Activated CD8-positive, alpha-beta memory T cell treated with anti-CD3 and anti-CD28 coated beads, Interleukin-2, amount 50 U/mL, for 24 hours (primary cell): Measurements from ENCODE around the gene DGCR2.
"Not testable (repeated sequence)": the region's sequence is repeated elsewhere in the genome, so short reads cannot be mapped to it uniquely, and the experiment has no call there.

ENCODE experiments used
- DNase-seq: peaks from one replicate; pipeline ENCODE4 v3.0.0-alpha.2; 2020; ENCODE audit errors: extremely low read depth

DGCR2 gene

GRCh38 chr22:19030889-19031252, 91.3 kb downstream of the DGCR2 start:
- DNase-seq = not testable (repeated sequence)

- DNase-seq = not testable (repeated sequence)
Measured at GRCh38 chr22:19030226-19030888, 91.9 kb downstream of the DGCR2 start.

- not testable (repeated sequence) for DNase-seq
Measured at GRCh38 chr22:19029113-19030103, 92.8 kb downstream of the DGCR2 start.

- DNase-seq = not testable (repeated sequence)
Measured at GRCh38 chr22:19028060-19028455, 94.2 kb downstream of the DGCR2 start.

- DNase-seq = not testable (repeated sequence)
Measured at GRCh38 chr22:19027371-19028059, 94.7 kb downstream of the DGCR2 start.

- not testable (repeated sequence) for DNase-seq
Measured at GRCh38 chr22:19026080-19026479, 96.1 kb downstream of the DGCR2 start.

- DNase-seq = not testable (repeated sequence)
Measured at GRCh38 chr22:19024956-19025489, 97.2 kb downstream of the DGCR2 start.

GRCh38 chr22:19023931-19024330, 98.3 kb downstream of the DGCR2 start:
- DNase-seq = not testable (repeated sequence)

- DNase-seq = no peak
Measured at GRCh38 chr22:19022755-19023154, 99.5 kb downstream of the DGCR2 start.

- DNase-seq = no peak
Measured at GRCh38 chr22:19019679-19020032, 102.6 kb downstream of the DGCR2 start.

- no peak for DNase-seq
Measured at GRCh38 chr22:19019029-19019678, 103.1 kb downstream of the DGCR2 start.

- no peak for DNase-seq
Measured at GRCh38 chr22:19018256-19018655, 104.0 kb downstream of the DGCR2 start.

- no peak for DNase-seq
Measured at GRCh38 chr22:19016081-19016766, 106.0 kb downstream of the DGCR2 start.

- DNase-seq = no peak
Measured at GRCh38 chr22:19014886-19015285, 107.3 kb downstream of the DGCR2 start.

- not testable (repeated sequence) for DNase-seq
Measured at GRCh38 chr22:19013881-19014598, 108.2 kb downstream of the DGCR2 start.

- DNase-seq = not testable (repeated sequence)
Measured at GRCh38 chr22:19013411-19013810, 108.8 kb downstream of the DGCR2 start.

GRCh38 chr22:19012308-19012986, 109.8 kb downstream of the DGCR2 start:
- DNase-seq = no peak

- not testable (repeated sequence) for DNase-seq
Measured at GRCh38 chr22:19011611-19012010, 110.6 kb downstream of the DGCR2 start.

- no peak for DNase-seq
Measured at GRCh38 chr22:19011075-19011474, 111.1 kb downstream of the DGCR2 start.

- no peak for DNase-seq
Measured at GRCh38 chr22:19005905-19006304, 116.3 kb downstream of the DGCR2 start.
